Neural progenitor cell (in vitro differentiated cells): ENCODE measurements around the gene LINGO1. TPM values are rescaled to one million over a fixed set of nuclear protein-coding genes. Genes with fewer than 3 reads are reported as not detected.
A peak's percentile ranks its signal among the peaks of the same experiment; 100 is the strongest.

Experiments used
- DNase-seq: peaks from one replicate; pipeline ENCODE4 v3.0.0-alpha.2; 2016; ENCODE audit warnings: low spot score
- H2AFZ ChIP-seq: fragments of 200-600 bp; sonication (generic); replicated peaks from 2 replicates; pipeline ENCODE4 v1.6.1; 2016; ENCODE audit warnings: antibody characterized with exemption
- H3F3A ChIP-seq: fragments of 200-600 bp; sonication (generic); 2 replicates; pipeline ENCODE4 v1.6.1; 2016; ENCODE audit warnings: antibody characterized with exemption, low read depth
- H3K27ac ChIP-seq: fragments of 200-600 bp; sonication (generic); 2 replicates; pipeline ENCODE4 v1.5.1; 2016; ENCODE audit warnings: mild to moderate bottlenecking
- H3K27me3 ChIP-seq: fragments of 200-600 bp; sonication (generic); 2 replicates; pipeline ENCODE4 v1.6.1; 2016; ENCODE audit warnings: mild to moderate bottlenecking, moderate library complexity
- H3K36me3 ChIP-seq: fragments of 200-600 bp; sonication (generic); 2 replicates; pipeline ENCODE4 v1.5.1; 2016
- H3K4me1 ChIP-seq: fragments of 200-600 bp; sonication (generic); 2 replicates; pipeline ENCODE4 v1.6.1; 2016; ENCODE audit warnings: mixed run types
- H3K4me2 ChIP-seq: fragments of 200-600 bp; sonication (generic); 2 replicates; pipeline ENCODE4 v1.6.1; 2016
- H3K4me3 ChIP-seq: fragments of 200-600 bp; sonication (generic); 2 replicates; pipeline ENCODE4 v1.5.1; 2016
- H3K79me2 ChIP-seq: fragments of 200-600 bp; sonication (generic); 2 replicates; pipeline ENCODE4 v1.6.1; 2016; ENCODE audit warnings: low read depth
- H3K9ac ChIP-seq: fragments of 200-600 bp; sonication (generic); 2 replicates; pipeline ENCODE4 v1.6.1; 2016
- H3K9me3 ChIP-seq: fragments of 200-600 bp; sonication (generic); 2 replicates; pipeline ENCODE4 v1.5.1; 2016; ENCODE audit warnings: low read depth
- H4K20me1 ChIP-seq: fragments of 200-600 bp; sonication (generic); 2 replicates; pipeline ENCODE4 v1.6.1; 2016; ENCODE audit warnings: low read depth
- H3K27ac Mint-ChIP-seq: 3 replicates; pipeline ENCODE4 v1.8.0; 2021; ENCODE audit warnings: mixed read lengths
- H3K27me3 Mint-ChIP-seq: 2 replicates; pipeline ENCODE4 v1.8.0; 2022; ENCODE audit warnings: low read depth, mild to moderate bottlenecking, inconsistent platforms, moderate library complexity, mixed read lengths; ENCODE audit not compliant: insufficient read depth
- H3K36me3 Mint-ChIP-seq: 3 replicates; pipeline ENCODE4 v1.8.0; 2021; ENCODE audit warnings: mixed read lengths
- H3K4me1 Mint-ChIP-seq: 3 replicates; pipeline ENCODE4 v1.8.0; 2021; ENCODE audit warnings: mixed read lengths
- H3K4me3 Mint-ChIP-seq: 3 replicates; pipeline ENCODE4 v1.8.0; 2021; ENCODE audit warnings: mild to moderate bottlenecking, moderate library complexity, mixed read lengths
- H3K9me3 Mint-ChIP-seq: 3 replicates; pipeline ENCODE4 v1.8.0; 2020; ENCODE audit warnings: mixed read lengths
- EZH2 ChIP-seq: fragments of 200-600 bp; sonication (generic); IDR thresholded peaks from 2 replicates; pipeline ENCODE4 v1.6.1; 2017; ENCODE audit warnings: antibody characterized with exemption, mild to moderate bottlenecking, moderate library complexity
- EZH2phosphoT487 ChIP-seq: fragments of 200-600 bp; sonication (generic); IDR thresholded peaks from 2 replicates; pipeline ENCODE4 v1.6.1; 2017; ENCODE audit warnings: antibody characterized with exemption
- total RNA-seq: library from RNA; depleted of rRNA; stranded (reverse); fragments of >200 nt; gene quantifications from 2 replicates; pipeline ENCODE4 v1.2.3, GENCODE V29; 2015; ENCODE audit warnings: low replicate concordance
- TF ChIP-seq, protein P1 (sequence below): fragments of 200-600 bp; sonication (generic); IDR thresholded peaks from 2 replicates; pipeline ENCODE4 v1.5.1; 2017; ENCODE audit warnings: antibody characterized with exemption, mild to moderate bottlenecking

LINGO1 gene
- total RNA-seq, 1 donor from 2014 or later: 7.9 TPM

- H3K4me1 ChIP-seq: peaks cover 11% of the 10 kb centered on the region
- H4K20me1 ChIP-seq: no peaks in the 10 kb centered on the region
- H3K9ac ChIP-seq: no peak overlapping the region
- H3K4me3 Mint-ChIP-seq: no peak overlapping the region
- H3K4me2 ChIP-seq: no peak overlapping the region
- H3K9me3 Mint-ChIP-seq: no peaks in the 10 kb centered on the region
- H3K36me3 ChIP-seq: no peaks in the 10 kb centered on the region
- no peaks in the 10 kb centered on the region for H3K79me2 ChIP-seq
- TF ChIP-seq EZH2 (no peak), EZH2phosphoT487 (no peak)
- TF ChIP-seq, protein P1, sequence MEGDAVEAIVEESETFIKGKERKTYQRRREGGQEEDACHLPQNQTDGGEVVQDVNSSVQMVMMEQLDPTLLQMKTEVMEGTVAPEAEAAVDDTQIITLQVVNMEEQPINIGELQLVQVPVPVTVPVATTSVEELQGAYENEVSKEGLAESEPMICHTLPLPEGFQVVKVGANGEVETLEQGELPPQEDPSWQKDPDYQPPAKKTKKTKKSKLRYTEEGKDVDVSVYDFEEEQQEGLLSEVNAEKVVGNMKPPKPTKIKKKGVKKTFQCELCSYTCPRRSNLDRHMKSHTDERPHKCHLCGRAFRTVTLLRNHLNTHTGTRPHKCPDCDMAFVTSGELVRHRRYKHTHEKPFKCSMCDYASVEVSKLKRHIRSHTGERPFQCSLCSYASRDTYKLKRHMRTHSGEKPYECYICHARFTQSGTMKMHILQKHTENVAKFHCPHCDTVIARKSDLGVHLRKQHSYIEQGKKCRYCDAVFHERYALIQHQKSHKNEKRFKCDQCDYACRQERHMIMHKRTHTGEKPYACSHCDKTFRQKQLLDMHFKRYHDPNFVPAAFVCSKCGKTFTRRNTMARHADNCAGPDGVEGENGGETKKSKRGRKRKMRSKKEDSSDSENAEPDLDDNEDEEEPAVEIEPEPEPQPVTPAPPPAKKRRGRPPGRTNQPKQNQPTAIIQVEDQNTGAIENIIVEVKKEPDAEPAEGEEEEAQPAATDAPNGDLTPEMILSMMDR: no peak
- no peak overlapping the region for H3K4me3 ChIP-seq
- no peak overlapping the region for H3K27ac ChIP-seq
- no peaks in the 10 kb centered on the region for H3K36me3 Mint-ChIP-seq
- H3K9me3 ChIP-seq: no peaks in the 10 kb centered on the region
- peaks cover 13% of the 10 kb centered on the region for H3K27me3 Mint-ChIP-seq
- H3K4me1 Mint-ChIP-seq: peaks cover 10% of the 10 kb centered on the region
- no peak overlapping the region for H2AFZ ChIP-seq
- no peaks in the 10 kb centered on the region for H3F3A ChIP-seq
- peak overlapping the region; percentile 32 for H3K27ac Mint-ChIP-seq
- no peaks in the 10 kb centered on the region for H3K27me3 ChIP-seq
- DNase-seq: no peak
These were observed 37.2 kb upstream of the LINGO1 start for GRCh38 chr15:77669896-77670295.

GRCh38 chr15:77667338-77668234, 34.9 kb upstream of the LINGO1 start:
- Histone ChIP-seq H4K20me1 (no peaks in the 10 kb centered on the region), H3K27me3 (no peaks in the 10 kb centered on the region), H3K4me2 (no peak overlapping the region), H3K79me2 (no peaks in the 10 kb centered on the region), H3K4me3 (no peak overlapping the region), H3K9me3 (no peaks in the 10 kb centered on the region), H2AFZ (no peak overlapping the region), H3K27ac (no peak overlapping the region), H3K36me3 (no peaks in the 10 kb centered on the region), H3K4me1 (peaks cover 11% of the 10 kb centered on the region), H3K9ac (no peak overlapping the region), H3F3A (no peaks in the 10 kb centered on the region)
- H3K9me3 Mint-ChIP-seq: no peaks in the 10 kb centered on the region
- H3K4me1 Mint-ChIP-seq: peaks cover 21% of the 10 kb centered on the region
- DNase-seq: no peak
- no peak overlapping the region for H3K4me3 Mint-ChIP-seq
- no peak overlapping the region for H3K27ac Mint-ChIP-seq
- TF ChIP-seq EZH2 (no peak), EZH2phosphoT487 (no peak)
- TF ChIP-seq, protein P1: no peak
- peaks cover 13% of the 10 kb centered on the region for H3K27me3 Mint-ChIP-seq
- no peaks in the 10 kb centered on the region for H3K36me3 Mint-ChIP-seq

- no peaks in the 10 kb centered on the region for H4K20me1 ChIP-seq
- no peaks in the 10 kb centered on the region for H3K79me2 ChIP-seq
- TF ChIP-seq EZH2: no peak
- TF ChIP-seq, protein P1: no peak
- TF ChIP-seq EZH2phosphoT487: no peak
- no peak overlapping the region for H3K27ac ChIP-seq
- no peaks in the 10 kb centered on the region for H3K27me3 ChIP-seq
- H3K27ac Mint-ChIP-seq: no peak overlapping the region
- H3F3A ChIP-seq: no peaks in the 10 kb centered on the region
- H3K4me1 Mint-ChIP-seq: peaks cover 22% of the 10 kb centered on the region
- H3K36me3 Mint-ChIP-seq: no peaks in the 10 kb centered on the region
- no peaks in the 10 kb centered on the region for H3K36me3 ChIP-seq
- no peak overlapping the region for H3K4me3 Mint-ChIP-seq
- no peak overlapping the region for H3K9ac ChIP-seq
- H2AFZ ChIP-seq: no peak overlapping the region
- peaks cover 11% of the 10 kb centered on the region for H3K4me1 ChIP-seq
- no peak overlapping the region for H3K4me2 ChIP-seq
- H3K9me3 Mint-ChIP-seq: no peaks in the 10 kb centered on the region
- no peaks in the 10 kb centered on the region for H3K9me3 ChIP-seq
- H3K4me3 ChIP-seq: no peak overlapping the region
- DNase-seq: no peak
- peaks cover 16% of the 10 kb centered on the region for H3K27me3 Mint-ChIP-seq
These were observed 33.6 kb upstream of the LINGO1 start for GRCh38 chr15:77666296-77666660.
